WTC11 (cell line): ENCODE measurements around the gene LHFPL6. TPM values are rescaled to one million over a fixed set of nuclear protein-coding genes. Genes with fewer than 3 reads are reported as not detected.

ENCODE experiments used
- ATAC-seq: fragments of 200-7000 bp; cut with Tn5 transposase; 2 replicates; pipeline ENCODE4 v1.10.0; 2021; ENCODE audit warnings: mild to moderate bottlenecking, moderate library complexity
- CTCF ChIA-PET: fragments of 300-600 bp; sonication (Branson Sonifier 250); formaldehyde crosslinking; loops from one replicate; lab custom pipeline; 2021; ENCODE audit warnings: antibody characterized with exemption; lab: Charles Lee
- POLR2A ChIA-PET: fragments of 350-600 bp; sonication (Branson Sonifier 250); formaldehyde crosslinking; loops from one replicate; lab custom pipeline; 2021; ENCODE audit warnings: antibody characterized with exemption; lab: Charles Lee
- DNase-seq: peaks from one replicate; pipeline ENCODE4 v3.0.0; 2021; ENCODE audit warnings: low spot score
- H3K27ac Mint-ChIP-seq: 2 replicates; pipeline ENCODE4 v1.8.0; 2021; ENCODE audit warnings: mixed read lengths
- H3K27me3 Mint-ChIP-seq: 2 replicates; pipeline ENCODE4 v1.8.0; 2021; ENCODE audit warnings: low read depth, mild to moderate bottlenecking, moderate library complexity, mixed read lengths
- H3K36me3 Mint-ChIP-seq: 2 replicates; pipeline ENCODE4 v1.8.0; 2021; ENCODE audit warnings: mixed read lengths
- H3K4me1 Mint-ChIP-seq: 2 replicates; pipeline ENCODE4 v1.8.0; 2022; ENCODE audit warnings: mixed read lengths
- H3K4me3 Mint-ChIP-seq: 2 replicates; pipeline ENCODE4 v1.8.0; 2021; ENCODE audit warnings: mild to moderate bottlenecking, moderate library complexity, mixed read lengths
- H3K9me3 Mint-ChIP-seq: 2 replicates; pipeline ENCODE4 v1.8.0; 2021; ENCODE audit warnings: mixed read lengths
- AFF4 ChIP-seq: sonication (generic); formaldehyde crosslinking; IDR thresholded peaks from 2 replicates; pipeline ENCODE4 v1.8.1; 2023; ENCODE audit warnings: mild to moderate bottlenecking, missing genetic modification reagents, borderline replicate concordance
- ETV6 ChIP-seq: sonication (generic); formaldehyde crosslinking; IDR thresholded peaks from 2 replicates; pipeline ENCODE4 v1.8.1; 2022; ENCODE audit warnings: mild to moderate bottlenecking, missing genetic modification reagents
- FOXJ3 ChIP-seq: sonication (generic); formaldehyde crosslinking; IDR thresholded peaks from 2 replicates; pipeline ENCODE4 v1.9.0; 2021; ENCODE audit warnings: missing genetic modification reagents, mild to moderate bottlenecking, borderline replicate concordance
- GABPB1 ChIP-seq: sonication (generic); formaldehyde crosslinking; IDR thresholded peaks from 2 replicates; pipeline ENCODE4 v1.8.1; 2023; ENCODE audit warnings: mild to moderate bottlenecking, missing genetic modification reagents
- IRF1 ChIP-seq: sonication (generic); formaldehyde crosslinking; IDR thresholded peaks from 2 replicates; pipeline ENCODE4 v1.8.0; 2023; ENCODE audit warnings: missing genetic modification reagents
- MLX ChIP-seq: sonication (generic); formaldehyde crosslinking; IDR thresholded peaks from 2 replicates; pipeline ENCODE4 v1.8.1; 2023; ENCODE audit warnings: mild to moderate bottlenecking, missing genetic modification reagents, moderate library complexity
- NFE2L1 ChIP-seq: sonication (generic); formaldehyde crosslinking; IDR thresholded peaks from 2 replicates; pipeline ENCODE4 v1.8.1; 2023; ENCODE audit warnings: missing genetic modification reagents
- RELA ChIP-seq: sonication (generic); formaldehyde crosslinking; IDR thresholded peaks from 2 replicates; pipeline ENCODE4 v1.8.1; 2022; ENCODE audit warnings: missing genetic modification reagents, mild to moderate bottlenecking, borderline replicate concordance
- SMAD3 ChIP-seq: sonication (generic); formaldehyde crosslinking; IDR thresholded peaks from 2 replicates; pipeline ENCODE4 v1.8.0; 2022; ENCODE audit warnings: missing genetic modification reagents, mild to moderate bottlenecking, borderline replicate concordance
- STAT6 ChIP-seq: sonication (generic); formaldehyde crosslinking; conservative IDR thresholded peaks from 2 replicates; pipeline ENCODE4 v1.8.1; 2023; ENCODE audit warnings: mild to moderate bottlenecking, low read depth, missing genetic modification reagents, moderate library complexity
- TEAD1 ChIP-seq: sonication (generic); formaldehyde crosslinking; IDR thresholded peaks from 2 replicates; pipeline ENCODE4 v1.8.0; 2022; ENCODE audit warnings: mild to moderate bottlenecking, missing genetic modification reagents
- ZNF121 ChIP-seq: sonication (generic); formaldehyde crosslinking; IDR thresholded peaks from 2 replicates; pipeline ENCODE4 v1.8.0; 2023; ENCODE audit warnings: missing genetic modification reagents
- ZNF138 ChIP-seq: sonication (generic); formaldehyde crosslinking; conservative IDR thresholded peaks from 2 replicates; pipeline ENCODE4 v1.8.1; 2022; ENCODE audit warnings: mild to moderate bottlenecking, moderate library complexity, missing genetic modification reagents
- ZNF423 ChIP-seq: fragments of 250-450 bp; sonication (Bioruptor Pico); IDR thresholded peaks from 2 replicates; pipeline ENCODE4 v2.1.2; 2022; ENCODE audit warnings: mild to moderate bottlenecking, moderate library complexity
- total RNA-seq: library from RNA; stranded (reverse); gene quantifications from 3 replicates; pipeline ENCODE4 v1.2.3, GENCODE V29; 2021
- TF ChIP-seq, protein P1 (sequence below): sonication (generic); formaldehyde crosslinking; IDR thresholded peaks from 2 replicates; pipeline ENCODE4 v1.8.0; 2022; ENCODE audit warnings: missing genetic modification reagents
- TF ChIP-seq, protein P2 (sequence below): fragments of 250-450 bp; sonication (Bioruptor Pico); IDR thresholded peaks from 2 replicates; pipeline ENCODE4 v1.9.0; 2021; ENCODE audit warnings: mild to moderate bottlenecking
- TF ChIP-seq, protein P3 (sequence below): fragments of 250-450 bp; sonication (Bioruptor Pico); IDR thresholded peaks from 2 replicates; pipeline ENCODE4 v1.9.0; 2021; ENCODE audit warnings: mild to moderate bottlenecking

The LHFPL6 gene
- total RNA-seq, 1 experiment from 2014 or later, result 4.5 TPM

DNA sequence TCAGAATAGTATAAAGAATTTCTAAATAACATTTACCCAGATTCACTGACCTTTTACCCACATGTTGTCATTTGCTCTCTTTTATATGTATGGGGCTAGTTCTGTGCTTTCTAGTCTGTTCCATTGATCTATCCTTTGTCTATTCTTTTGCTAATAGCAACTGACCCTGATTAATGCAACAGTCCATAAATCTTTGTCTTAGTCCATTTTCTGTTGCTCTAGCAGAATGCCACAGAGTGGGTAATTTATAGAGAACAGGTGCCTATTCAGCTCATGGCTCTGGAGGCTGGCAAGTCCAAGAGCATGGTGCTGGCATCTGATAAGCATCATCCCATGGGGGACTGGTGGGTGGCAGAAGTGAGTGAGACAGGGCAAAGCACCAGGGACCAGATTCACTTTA lies 52.1 kb downstream of the LHFPL6 start (continued):
- no peak for TF ChIP-seq ZNF138 (CRISPR knock-in tag)

- Mint-ChIP-seq H3K27me3 (no peaks in the 10 kb centered on the region), H3K4me3 (no peak overlapping the region), H3K27ac (no peak overlapping the region), H3K36me3 (no peaks in the 10 kb centered on the region), H3K4me1 (peaks cover 17% of the 10 kb centered on the region), H3K9me3 (peaks cover 7% of the 10 kb centered on the region)
- POLR2A ChIA-PET, result no interaction called here
- no peak for DNase-seq
- CTCF ChIA-PET, result no interaction called here
- ATAC-seq, result no peak
- TF ChIP-seq, protein P1, sequence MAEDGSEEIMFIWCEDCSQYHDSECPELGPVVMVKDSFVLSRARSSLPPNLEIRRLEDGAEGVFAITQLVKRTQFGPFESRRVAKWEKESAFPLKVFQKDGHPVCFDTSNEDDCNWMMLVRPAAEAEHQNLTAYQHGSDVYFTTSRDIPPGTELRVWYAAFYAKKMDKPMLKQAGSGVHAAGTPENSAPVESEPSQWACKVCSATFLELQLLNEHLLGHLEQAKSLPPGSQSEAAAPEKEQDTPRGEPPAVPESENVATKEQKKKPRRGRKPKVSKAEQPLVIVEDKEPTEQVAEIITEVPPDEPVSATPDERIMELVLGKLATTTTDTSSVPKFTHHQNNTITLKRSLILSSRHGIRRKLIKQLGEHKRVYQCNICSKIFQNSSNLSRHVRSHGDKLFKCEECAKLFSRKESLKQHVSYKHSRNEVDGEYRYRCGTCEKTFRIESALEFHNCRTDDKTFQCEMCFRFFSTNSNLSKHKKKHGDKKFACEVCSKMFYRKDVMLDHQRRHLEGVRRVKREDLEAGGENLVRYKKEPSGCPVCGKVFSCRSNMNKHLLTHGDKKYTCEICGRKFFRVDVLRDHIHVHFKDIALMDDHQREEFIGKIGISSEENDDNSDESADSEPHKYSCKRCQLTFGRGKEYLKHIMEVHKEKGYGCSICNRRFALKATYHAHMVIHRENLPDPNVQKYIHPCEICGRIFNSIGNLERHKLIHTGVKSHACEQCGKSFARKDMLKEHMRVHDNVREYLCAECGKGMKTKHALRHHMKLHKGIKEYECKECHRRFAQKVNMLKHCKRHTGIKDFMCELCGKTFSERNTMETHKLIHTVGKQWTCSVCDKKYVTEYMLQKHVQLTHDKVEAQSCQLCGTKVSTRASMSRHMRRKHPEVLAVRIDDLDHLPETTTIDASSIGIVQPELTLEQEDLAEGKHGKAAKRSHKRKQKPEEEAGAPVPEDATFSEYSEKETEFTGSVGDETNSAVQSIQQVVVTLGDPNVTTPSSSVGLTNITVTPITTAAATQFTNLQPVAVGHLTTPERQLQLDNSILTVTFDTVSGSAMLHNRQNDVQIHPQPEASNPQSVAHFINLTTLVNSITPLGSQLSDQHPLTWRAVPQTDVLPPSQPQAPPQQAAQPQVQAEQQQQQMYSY (CRISPR knock-in tag), result no peak
- TF ChIP-seq, protein P2, sequence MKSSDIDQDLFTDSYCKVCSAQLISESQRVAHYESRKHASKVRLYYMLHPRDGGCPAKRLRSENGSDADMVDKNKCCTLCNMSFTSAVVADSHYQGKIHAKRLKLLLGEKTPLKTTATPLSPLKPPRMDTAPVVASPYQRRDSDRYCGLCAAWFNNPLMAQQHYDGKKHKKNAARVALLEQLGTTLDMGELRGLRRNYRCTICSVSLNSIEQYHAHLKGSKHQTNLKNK (CRISPR knock-in tag), result no peak
- TF ChIP-seq ETV6 (CRISPR knock-in tag) (no peak), GABPB1 (CRISPR knock-in tag) (no peak), SMAD3 (CRISPR knock-in tag) (no peak), ZNF121 (CRISPR knock-in tag) (no peak), IRF1 (CRISPR knock-in tag) (no peak), ZNF423 (CRISPR knock-in tag) (no peak), NFE2L1 (CRISPR knock-in tag) (no peak), TEAD1 (CRISPR knock-in tag) (no peak), MLX (CRISPR knock-in tag) (no peak), RELA (no peak), AFF4 (CRISPR knock-in tag) (no peak), FOXJ3 (no peak), STAT6 (no peak)
- TF ChIP-seq, protein P3, sequence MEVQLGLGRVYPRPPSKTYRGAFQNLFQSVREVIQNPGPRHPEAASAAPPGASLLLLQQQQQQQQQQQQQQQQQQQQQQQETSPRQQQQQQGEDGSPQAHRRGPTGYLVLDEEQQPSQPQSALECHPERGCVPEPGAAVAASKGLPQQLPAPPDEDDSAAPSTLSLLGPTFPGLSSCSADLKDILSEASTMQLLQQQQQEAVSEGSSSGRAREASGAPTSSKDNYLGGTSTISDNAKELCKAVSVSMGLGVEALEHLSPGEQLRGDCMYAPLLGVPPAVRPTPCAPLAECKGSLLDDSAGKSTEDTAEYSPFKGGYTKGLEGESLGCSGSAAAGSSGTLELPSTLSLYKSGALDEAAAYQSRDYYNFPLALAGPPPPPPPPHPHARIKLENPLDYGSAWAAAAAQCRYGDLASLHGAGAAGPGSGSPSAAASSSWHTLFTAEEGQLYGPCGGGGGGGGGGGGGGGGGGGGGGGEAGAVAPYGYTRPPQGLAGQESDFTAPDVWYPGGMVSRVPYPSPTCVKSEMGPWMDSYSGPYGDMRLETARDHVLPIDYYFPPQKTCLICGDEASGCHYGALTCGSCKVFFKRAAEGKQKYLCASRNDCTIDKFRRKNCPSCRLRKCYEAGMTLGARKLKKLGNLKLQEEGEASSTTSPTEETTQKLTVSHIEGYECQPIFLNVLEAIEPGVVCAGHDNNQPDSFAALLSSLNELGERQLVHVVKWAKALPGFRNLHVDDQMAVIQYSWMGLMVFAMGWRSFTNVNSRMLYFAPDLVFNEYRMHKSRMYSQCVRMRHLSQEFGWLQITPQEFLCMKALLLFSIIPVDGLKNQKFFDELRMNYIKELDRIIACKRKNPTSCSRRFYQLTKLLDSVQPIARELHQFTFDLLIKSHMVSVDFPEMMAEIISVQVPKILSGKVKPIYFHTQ (CRISPR knock-in tag), result no peak
Observed at GRCh38 chr13:39547108-39547507, 55.9 kb downstream of the LHFPL6 start.
